Hematopoietic multipotent progenitor cell (in vitro differentiated cells): ENCODE results near the gene CMTM6. TPM values are rescaled to one million over a fixed set of nuclear protein-coding genes. Genes with fewer than 3 reads are reported as not detected.
"Not testable (repeated sequence)": the region's sequence is repeated elsewhere in the genome, so short reads cannot be mapped to it uniquely, and the experiment has no call there.

Source experiments
- DNase-seq, 3 donors: peaks; one replicate each; pipeline ENCODE4 v3.0.0-alpha.2; 2011 to 2015; ENCODE audit warnings: low read depth in 2 of 3, low spot score in 2 of 3
- total RNA-seq: library from RNA; depleted of rRNA; stranded (reverse); fragments of >200 nt; gene quantifications from one replicate; pipeline ENCODE4 v1.2.3, GENCODE V29; 2012

CMTM6 gene
- total RNA-seq, result 48.2 TPM

DNA sequence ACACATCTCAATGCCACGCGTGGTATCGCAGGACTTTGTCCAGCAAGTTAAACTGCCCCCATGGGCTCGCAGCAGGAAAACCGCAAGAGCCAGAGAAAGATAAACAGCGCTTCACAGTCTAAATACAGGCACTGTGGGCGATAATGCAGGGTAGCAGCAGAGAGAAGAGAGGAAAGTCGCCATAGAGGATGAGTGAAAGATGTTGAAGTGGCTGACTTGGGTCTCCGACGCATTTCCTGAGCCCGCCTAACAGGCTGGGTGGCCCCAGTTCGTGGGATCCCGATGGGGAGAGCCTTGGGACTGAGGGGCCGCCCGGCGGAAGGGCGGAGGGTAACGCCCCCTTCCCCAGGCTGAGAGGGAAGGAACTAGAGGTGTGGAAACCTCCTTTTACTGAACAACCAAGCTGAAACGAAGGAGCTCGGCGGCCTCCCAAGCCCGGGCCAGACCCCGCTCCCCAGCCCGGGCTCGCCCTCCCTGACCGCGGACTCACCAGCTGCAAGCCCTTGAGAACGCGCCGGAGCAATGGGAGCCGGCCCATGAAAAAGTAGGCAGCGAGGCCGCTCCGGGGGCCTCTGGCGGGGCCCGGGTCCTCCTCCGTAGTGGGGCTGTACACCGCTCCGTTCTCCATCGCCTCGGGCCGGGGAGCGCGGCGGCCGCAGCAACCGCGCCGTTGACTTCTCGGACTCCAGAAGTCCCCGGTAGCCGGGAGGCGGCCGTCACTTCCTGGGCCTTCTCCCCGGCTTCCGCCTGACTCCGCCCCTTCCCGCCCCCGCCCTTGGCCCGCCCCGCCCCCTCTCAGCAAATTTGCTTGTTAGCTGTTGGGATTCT lies at the start of gene CMTM6:
Gene CMTM6 (minus strand): TSS at position 735 of the 828 bp plus-strand sequence. CDS start 107 bp downstream, at position 628.
- DNase-seq, result peak; percentile 50 to 76 (median 67)

DNA sequence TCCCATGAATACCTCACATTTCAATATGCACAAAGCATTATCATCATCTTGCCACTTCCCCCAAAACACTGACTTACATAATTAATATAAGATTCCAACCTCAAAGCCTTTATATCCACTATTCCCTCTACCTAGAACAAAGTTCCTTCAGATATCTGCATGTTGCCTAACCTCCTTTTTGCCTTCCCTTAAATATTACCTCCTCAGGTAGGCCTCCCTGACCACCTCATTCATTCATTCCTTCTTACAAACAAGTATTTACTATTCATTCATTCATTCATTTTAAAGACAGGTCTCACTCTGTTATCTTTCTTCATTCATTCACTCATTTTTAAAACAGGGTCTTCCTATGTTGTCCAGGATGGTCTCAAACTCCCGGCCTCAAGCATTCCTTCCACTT lies 49.4 kb upstream of the CMTM6 start:
- DNase-seq, result no peak

DNA sequence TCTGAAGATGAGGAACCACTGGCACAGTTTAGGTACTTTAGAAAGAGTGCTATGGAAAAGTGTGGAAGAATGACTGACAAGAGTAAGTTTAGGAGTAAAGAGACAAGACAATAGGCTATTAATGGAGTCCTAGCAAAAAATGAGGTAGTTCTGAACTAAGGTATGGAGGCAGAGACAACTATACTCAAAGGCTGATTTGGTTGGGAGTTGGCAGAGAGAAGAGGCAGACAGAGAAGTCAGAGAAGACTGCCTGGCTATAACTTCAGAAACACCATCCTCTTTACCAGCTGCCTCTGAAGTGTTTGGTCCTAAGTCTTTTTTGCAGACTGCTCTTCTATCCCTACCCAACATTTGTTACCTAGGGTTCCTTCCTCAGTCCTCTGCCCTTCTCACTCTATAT lies 48.8 kb upstream of the CMTM6 start:
- no peak for DNase-seq

GRCh38 chr3:32551087-32551486 lies 48.4 kb upstream of the CMTM6 start:
- no peak for DNase-seq

GRCh38 chr3:32545305-32545704 lies 42.7 kb upstream of the CMTM6 start:
- no peak for DNase-seq

DNA sequence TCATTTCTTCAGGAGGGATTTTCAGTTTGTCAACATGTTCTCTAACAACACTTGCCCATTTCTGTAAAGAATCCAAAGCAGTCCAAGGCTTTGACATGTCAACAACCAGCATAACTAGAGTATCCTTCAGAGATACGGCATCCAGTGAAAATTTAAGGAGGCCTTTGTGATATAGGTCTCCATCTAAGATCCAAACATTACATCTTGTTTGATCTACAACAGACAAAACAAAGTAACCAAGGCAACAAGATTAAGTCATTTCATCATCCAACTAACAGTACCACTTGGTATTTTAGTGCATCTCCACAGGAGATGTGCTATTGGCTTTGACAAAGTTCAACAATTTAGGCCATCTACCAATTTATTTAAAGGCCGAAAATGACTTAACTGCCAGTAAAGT lies 42.2 kb upstream of the CMTM6 start:
- no peak for DNase-seq

GRCh38 chr3:32542807-32543206 lies 40.2 kb upstream of the CMTM6 start:
- DNase-seq, result no peak

GRCh38 chr3:32540899-32541298 lies 38.2 kb upstream of the CMTM6 start:
- no peak for DNase-seq

DNA sequence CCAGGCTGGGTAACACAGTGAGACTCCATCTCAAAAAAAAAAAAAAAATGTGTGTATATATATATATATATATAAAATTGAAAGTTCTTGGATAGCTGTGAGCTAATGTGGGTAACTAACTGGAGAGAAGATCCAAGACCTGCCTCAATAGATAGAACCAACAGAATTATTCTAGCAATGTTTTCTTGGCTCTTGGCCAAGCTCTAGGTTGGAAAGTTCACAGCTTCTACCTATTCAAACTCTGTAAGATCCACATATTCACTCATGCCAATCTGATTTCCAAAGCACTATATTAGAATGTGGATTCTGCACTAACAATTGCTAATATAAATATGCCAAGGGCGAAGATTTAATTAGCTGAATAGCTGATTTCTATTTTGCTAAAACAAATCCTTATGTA lies 29.8 kb upstream of the CMTM6 start:
- DNase-seq, result no peak

GRCh38 chr3:32531010-32531647 lies 28.5 kb upstream of the CMTM6 start:
- DNase-seq, result no peak

- no peak for DNase-seq
Observed at GRCh38 chr3:32525720-32526119, 23.1 kb upstream of the CMTM6 start.

DNA sequence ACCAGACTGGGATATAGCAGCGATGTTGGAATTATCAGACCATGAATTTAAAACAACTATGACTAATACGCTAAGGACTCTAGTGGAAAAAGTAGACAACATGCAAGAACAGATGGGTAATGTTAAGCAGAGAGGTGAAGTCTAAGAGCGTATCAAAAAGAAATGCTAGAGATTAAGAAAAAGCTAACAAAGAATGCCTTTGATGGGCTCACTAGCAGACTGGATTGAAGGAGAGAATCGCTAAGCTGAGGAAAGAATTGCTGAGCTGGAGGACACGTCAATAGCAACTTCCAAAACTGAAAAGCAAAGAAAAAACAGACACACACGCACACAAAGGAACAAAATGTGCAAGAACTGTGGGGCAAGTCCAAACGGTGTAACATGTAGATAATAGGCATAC lies 20.0 kb upstream of the CMTM6 start:
- no peak for DNase-seq

- DNase-seq, result not testable (repeated sequence)
Observed at GRCh38 chr3:32518921-32519320, 16.3 kb upstream of the CMTM6 start.

- not testable (repeated sequence) for DNase-seq
Observed at GRCh38 chr3:32516751-32517150, 14.1 kb upstream of the CMTM6 start.

DNA sequence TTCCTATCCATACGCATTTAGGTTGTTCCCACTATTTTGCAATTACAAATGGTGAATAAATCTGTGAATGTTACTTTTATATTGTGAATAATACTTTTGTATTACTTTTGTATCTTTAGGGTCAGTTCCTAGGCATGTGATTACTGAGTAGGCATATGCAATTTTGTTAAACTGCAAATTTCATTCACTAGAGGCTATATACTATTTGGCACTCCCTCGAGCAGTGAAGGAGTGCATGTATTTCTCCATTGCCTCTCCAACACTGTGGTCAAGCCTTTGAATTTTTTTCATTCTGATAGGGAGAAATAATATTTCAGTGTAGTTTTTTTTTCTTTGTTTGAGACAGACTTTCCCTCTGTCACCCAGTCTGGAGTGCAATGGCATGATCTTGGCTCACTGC lies 8.4 kb upstream of the CMTM6 start:
- DNase-seq, result no peak

- peak; percentile 35 to 87 (median 62) for DNase-seq
Observed at GRCh38 chr3:32510075-32510724, 7.5 kb upstream of the CMTM6 start.

DNA sequence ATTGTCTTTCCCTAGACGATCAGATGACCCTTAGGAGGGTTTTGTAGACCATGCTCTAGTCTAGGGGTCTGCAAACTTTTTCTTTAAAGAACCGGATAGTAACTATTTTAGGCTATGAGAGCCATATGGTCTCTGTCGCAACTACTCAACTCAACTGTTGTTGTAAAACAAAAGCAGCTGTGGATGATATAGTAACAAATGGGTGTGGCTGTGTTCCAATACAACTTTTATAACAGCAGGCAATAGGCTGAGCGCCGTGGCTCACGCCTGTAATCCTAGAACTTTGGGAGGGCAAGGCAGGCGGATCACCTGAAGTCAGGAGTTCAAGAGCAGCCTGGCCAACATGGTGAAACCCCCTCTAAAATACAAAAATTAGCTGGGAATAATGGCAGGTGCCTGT lies 6.1 kb upstream of the CMTM6 start:
- no peak for DNase-seq

DNA sequence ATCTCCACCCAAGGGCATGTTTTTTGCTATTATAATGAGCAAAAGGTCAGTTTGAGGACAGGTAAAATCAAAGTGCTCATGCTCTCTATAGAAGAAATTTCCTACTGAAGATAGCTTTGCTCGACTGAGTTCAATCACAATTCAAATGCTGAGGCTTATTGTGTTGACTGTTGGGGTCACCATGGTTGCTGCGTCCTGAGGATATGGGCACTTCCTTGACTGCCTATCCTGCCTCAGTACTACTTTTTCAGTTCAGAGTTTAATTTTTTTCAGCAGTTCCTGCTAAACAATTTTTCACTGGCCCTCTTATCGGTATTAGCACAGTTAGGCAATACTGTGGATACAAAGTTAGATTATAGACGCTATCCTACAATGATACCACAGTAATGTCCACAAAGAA lies 3.8 kb upstream of the CMTM6 start:
- DNase-seq, result no peak

- DNase-seq, result no peak
Observed at GRCh38 chr3:32502946-32503286, 264 bp upstream of the CMTM6 start.

DNA sequence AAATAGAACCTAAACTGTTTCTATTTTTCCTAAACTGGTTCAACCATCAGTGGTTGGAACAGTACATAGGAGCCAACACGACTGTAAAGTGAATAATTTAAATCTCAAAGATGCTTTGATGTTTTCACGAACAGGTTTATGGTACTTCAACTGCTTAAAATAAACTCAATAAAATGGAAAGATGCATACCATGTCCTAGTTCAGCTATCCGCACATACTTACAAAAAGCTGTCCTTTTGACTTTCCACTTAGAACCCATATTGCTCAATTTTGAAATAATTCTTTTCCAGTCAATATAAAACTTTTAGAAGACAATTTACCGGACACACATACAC lies 902 bp downstream of the CMTM6 start:
- no peak for DNase-seq

DNA sequence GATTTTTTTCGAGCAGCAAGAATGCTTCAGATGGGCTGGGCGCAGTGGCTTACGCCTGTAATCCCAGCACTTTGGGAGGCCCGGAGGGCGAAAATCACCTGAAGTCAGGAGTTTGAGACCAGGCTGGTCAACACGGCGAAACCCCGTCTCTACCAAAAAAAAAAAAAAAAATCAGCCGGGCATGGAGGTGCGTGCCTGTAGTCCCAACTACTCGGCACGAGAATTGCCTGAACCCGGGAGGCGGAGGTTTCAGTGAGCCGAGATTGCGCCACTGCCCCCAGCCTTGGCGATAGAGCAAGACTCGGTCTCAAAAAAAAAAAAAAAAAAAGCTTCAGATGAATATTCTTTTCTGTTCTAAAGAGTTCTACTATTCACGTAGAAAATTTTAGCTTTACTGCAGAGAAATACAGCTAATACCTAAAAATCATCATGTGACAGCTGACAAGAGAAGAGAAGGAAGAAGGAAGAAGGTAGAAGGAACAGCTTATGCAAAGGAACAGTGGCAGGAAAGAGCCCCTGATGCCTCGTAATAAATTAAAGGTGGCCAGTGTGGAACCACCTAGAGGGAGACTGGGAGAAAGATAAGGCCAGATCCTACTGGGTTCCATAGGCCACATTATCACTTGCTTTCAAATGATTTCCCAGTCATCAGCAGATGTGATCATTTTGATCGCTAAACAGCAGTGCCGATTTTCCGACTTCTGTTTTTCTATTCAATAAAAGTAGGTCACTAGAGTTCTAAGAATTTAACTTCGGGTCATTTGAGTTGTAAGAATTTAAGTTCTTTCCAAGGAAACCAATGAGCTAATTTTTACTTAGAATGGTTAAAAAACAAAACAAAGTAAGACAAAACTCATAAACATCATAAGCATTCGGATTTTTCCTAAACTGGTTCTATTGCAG lies 1.5 kb downstream of the CMTM6 start:
- no peak for DNase-seq
